HFF-Myc (cell line): Measurements from ENCODE around the gene LCT.
A peak's percentile ranks its signal among the peaks of the same experiment; 100 is the strongest.

ENCODE experiments used
- DNase-seq: peaks from one replicate; pipeline ENCODE4 v3.0.0-alpha.2; 2011; ENCODE audit warnings: low read depth; ENCODE audit errors: extremely low read depth
- H3K4me3 ChIP-seq: replicated peaks from 2 replicates; pipeline ENCODE4 v1.5.1; 2011; ENCODE audit warnings: low read depth, mild to moderate bottlenecking, control low read depth, low read length
- TF ChIP-seq, protein P1 (sequence below): IDR thresholded peaks from 2 replicates; pipeline ENCODE4 v1.5.1; 2012; ENCODE audit warnings: mild to moderate bottlenecking, low read depth, low read length, control low read depth; ENCODE audit errors: missing control alignments

Gene LCT

DNA sequence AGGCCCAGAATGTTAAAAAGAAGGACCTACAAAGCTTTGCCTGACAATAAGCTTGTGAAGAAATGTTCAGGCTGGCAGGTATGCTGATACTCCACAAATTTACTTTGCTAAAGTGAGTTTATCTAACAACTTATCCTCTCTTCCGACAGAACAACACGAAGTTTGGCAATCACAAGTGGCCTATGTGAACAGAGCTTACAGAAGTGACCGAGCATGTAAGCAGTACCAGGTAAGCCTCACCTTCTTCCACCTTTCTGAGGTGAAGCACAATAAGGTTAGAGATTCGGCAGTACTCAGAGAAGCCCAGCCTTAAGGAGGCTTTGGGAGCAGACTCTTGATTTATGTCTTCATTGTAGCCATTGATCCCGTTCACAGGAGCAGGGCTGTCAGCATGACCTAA is 9.0 kb upstream of the LCT start:
- TF ChIP-seq, protein P1, sequence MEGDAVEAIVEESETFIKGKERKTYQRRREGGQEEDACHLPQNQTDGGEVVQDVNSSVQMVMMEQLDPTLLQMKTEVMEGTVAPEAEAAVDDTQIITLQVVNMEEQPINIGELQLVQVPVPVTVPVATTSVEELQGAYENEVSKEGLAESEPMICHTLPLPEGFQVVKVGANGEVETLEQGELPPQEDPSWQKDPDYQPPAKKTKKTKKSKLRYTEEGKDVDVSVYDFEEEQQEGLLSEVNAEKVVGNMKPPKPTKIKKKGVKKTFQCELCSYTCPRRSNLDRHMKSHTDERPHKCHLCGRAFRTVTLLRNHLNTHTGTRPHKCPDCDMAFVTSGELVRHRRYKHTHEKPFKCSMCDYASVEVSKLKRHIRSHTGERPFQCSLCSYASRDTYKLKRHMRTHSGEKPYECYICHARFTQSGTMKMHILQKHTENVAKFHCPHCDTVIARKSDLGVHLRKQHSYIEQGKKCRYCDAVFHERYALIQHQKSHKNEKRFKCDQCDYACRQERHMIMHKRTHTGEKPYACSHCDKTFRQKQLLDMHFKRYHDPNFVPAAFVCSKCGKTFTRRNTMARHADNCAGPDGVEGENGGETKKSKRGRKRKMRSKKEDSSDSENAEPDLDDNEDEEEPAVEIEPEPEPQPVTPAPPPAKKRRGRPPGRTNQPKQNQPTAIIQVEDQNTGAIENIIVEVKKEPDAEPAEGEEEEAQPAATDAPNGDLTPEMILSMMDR, result no peak
- DNase-seq, result no peak
- no peak overlapping the region for H3K4me3 ChIP-seq

DNA sequence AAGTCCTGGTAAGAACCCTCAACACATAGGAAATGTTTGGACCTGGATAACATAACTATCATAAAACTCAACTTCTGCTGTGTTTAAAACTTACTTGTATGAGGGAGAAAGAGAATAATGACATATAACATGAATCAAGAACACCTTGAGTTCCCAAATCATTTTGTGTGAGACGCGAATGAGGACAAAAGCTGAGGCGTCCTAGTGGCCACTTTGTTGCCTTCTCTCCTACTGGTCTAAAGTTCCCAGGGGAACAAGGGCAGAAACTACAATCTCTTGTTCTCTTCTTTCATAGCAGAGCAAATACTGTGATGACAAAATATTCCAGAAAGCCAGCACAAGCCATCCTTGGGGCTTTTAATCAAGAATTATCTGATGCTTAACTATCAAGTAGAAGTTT is 8.3 kb upstream of the LCT start:
- DNase-seq, result no peak
- TF ChIP-seq, protein P1, result no peak

GRCh38 chr2:135844301-135844895 is 7.4 kb upstream of the LCT start:
- DNase-seq, result no peak
- no peak overlapping the region for H3K4me3 ChIP-seq
- TF ChIP-seq, protein P1, result no peak

More for the DNA sequence above, 8.3 kb upstream of the LCT start:
- no peak overlapping the region for H3K4me3 ChIP-seq

DNA sequence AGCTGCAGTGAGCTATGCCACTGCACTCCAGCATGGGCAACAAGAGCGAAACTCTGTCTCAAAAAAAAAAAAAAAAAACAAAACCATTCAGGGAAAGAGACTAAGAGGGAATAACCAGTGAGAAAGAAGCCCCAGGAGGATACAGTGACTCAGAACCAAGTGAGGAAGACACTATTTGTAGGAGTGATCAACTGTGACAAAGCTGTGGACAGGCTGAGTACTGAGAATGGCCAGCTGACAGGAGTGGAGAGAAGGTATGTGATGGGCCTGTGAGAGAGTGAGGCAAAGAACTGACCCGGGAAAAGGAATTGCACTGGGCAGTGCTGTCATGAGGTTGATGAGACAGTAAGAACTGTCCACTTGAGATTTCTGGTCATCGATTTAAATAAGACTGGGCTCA is 6.7 kb upstream of the LCT start:
- TF ChIP-seq, protein P1, result no peak
- DNase-seq, result no peak

GRCh38 chr2:135840601-135841000 is 3.6 kb upstream of the LCT start:
- H3K4me3 ChIP-seq, result no peak overlapping the region
- DNase-seq, result no peak
- TF ChIP-seq, protein P1, result no peak

More for the DNA sequence above, 6.7 kb upstream of the LCT start:
- H3K4me3 ChIP-seq, result no peak overlapping the region

- no peak overlapping the region for H3K4me3 ChIP-seq
- DNase-seq, result peak; percentile 84
- TF ChIP-seq, protein P1, result no peak
Measured at GRCh38 chr2:135839713-135840112, 2.7 kb upstream of the LCT start.

DNA sequence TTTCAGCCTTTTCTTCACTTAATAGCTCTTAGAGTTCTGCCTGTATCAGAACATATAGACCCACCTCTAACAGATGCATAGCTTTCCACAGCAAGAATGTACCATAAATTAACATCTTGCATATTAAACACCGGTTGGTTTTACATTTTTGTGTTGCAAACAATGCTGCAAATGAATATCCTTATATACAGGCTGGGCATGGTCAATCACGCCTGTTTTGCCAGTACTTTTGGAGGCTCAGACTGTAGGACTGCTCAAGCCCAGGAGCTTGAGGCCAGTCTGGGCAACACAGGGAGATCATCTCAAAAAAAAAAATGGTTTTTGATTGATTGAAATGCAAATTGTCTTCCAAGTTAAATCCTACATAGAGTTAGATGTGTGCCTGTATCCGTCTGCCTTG is 1.5 kb upstream of the LCT start:
- TF ChIP-seq, protein P1, result no peak
- no peak for DNase-seq
- H3K4me3 ChIP-seq, result no peak overlapping the region
